CD4-positive, alpha-beta T cell treated with Interleukin-17A for 4 hours (primary cell): ENCODE data around the gene KANSL3.
"Not testable (repeated sequence)": the region's sequence is repeated elsewhere in the genome, so short reads cannot be mapped to it uniquely, and the experiment has no call there.

Experiments used
- DNase-seq: peaks from one replicate; pipeline ENCODE4 v3.0.0-alpha.2; 2020; ENCODE audit warnings: mixed read lengths

The KANSL3 gene

GRCh38 chr2:96602330-96602823 is 35.7 kb downstream of the KANSL3 start:
- peak; percentile 20 for DNase-seq

- DNase-seq, result no peak
These were observed 36.5 kb downstream of the KANSL3 start for GRCh38 chr2:96601382-96602292.

- no peak for DNase-seq
These were observed 38.2 kb downstream of the KANSL3 start for GRCh38 chr2:96599941-96600340.

GRCh38 chr2:96596596-96596995 is 41.5 kb downstream of the KANSL3 start:
- no peak for DNase-seq

- peak; percentile 30 for DNase-seq
These were observed 43.4 kb downstream of the KANSL3 start for GRCh38 chr2:96594691-96595152.

- DNase-seq, result no peak
These were observed 43.8 kb downstream of the KANSL3 start for GRCh38 chr2:96594282-96594681.

- no peak for DNase-seq
These were observed 46.6 kb downstream of the KANSL3 start for GRCh38 chr2:96591494-96591893.

- no peak for DNase-seq
These were observed 47.1 kb downstream of the KANSL3 start for GRCh38 chr2:96591054-96591453.

GRCh38 chr2:96587843-96588242 is 50.3 kb downstream of the KANSL3 start:
- DNase-seq, result no peak

- DNase-seq, result no peak
These were observed 54.1 kb downstream of the KANSL3 start for GRCh38 chr2:96584017-96584416.

- peak; percentile 8 for DNase-seq
These were observed 57.3 kb downstream of the KANSL3 start for GRCh38 chr2:96580771-96581170.

- DNase-seq, result no peak
These were observed 58.7 kb downstream of the KANSL3 start for GRCh38 chr2:96579422-96579821.

- DNase-seq, result no peak
These were observed 59.4 kb downstream of the KANSL3 start for GRCh38 chr2:96578731-96579130.

GRCh38 chr2:96577501-96577900 is 60.6 kb downstream of the KANSL3 start:
- DNase-seq, result no peak

GRCh38 chr2:96575785-96576456 is 62.2 kb downstream of the KANSL3 start:
- DNase-seq, result no peak

GRCh38 chr2:96574364-96574763 is 63.7 kb downstream of the KANSL3 start:
- DNase-seq, result no peak

GRCh38 chr2:96568094-96568493 is 70.0 kb downstream of the KANSL3 start:
- DNase-seq, result no peak

- no peak for DNase-seq
These were observed 73.0 kb downstream of the KANSL3 start for GRCh38 chr2:96565111-96565510.

- DNase-seq, result no peak
These were observed 73.5 kb downstream of the KANSL3 start for GRCh38 chr2:96564563-96564962.

- DNase-seq, result no peak
These were observed 74.1 kb downstream of the KANSL3 start for GRCh38 chr2:96564026-96564425.

GRCh38 chr2:96558485-96558884 is 79.6 kb downstream of the KANSL3 start:
- DNase-seq, result no peak

- no peak for DNase-seq
These were observed 80.1 kb downstream of the KANSL3 start for GRCh38 chr2:96558061-96558460.

GRCh38 chr2:96557421-96557820 is 80.7 kb downstream of the KANSL3 start:
- not testable (repeated sequence) for DNase-seq
